ENCODE data around the gene PRKCZ. TPM values are rescaled to one million over a fixed set of nuclear protein-coding genes. Genes with fewer than 3 reads are reported as not detected.

PRKCZ gene
- total and polyA plus RNA-seq, 9 donors = 3.4 to 16.1 (median 5.8) TPM

DNA sequence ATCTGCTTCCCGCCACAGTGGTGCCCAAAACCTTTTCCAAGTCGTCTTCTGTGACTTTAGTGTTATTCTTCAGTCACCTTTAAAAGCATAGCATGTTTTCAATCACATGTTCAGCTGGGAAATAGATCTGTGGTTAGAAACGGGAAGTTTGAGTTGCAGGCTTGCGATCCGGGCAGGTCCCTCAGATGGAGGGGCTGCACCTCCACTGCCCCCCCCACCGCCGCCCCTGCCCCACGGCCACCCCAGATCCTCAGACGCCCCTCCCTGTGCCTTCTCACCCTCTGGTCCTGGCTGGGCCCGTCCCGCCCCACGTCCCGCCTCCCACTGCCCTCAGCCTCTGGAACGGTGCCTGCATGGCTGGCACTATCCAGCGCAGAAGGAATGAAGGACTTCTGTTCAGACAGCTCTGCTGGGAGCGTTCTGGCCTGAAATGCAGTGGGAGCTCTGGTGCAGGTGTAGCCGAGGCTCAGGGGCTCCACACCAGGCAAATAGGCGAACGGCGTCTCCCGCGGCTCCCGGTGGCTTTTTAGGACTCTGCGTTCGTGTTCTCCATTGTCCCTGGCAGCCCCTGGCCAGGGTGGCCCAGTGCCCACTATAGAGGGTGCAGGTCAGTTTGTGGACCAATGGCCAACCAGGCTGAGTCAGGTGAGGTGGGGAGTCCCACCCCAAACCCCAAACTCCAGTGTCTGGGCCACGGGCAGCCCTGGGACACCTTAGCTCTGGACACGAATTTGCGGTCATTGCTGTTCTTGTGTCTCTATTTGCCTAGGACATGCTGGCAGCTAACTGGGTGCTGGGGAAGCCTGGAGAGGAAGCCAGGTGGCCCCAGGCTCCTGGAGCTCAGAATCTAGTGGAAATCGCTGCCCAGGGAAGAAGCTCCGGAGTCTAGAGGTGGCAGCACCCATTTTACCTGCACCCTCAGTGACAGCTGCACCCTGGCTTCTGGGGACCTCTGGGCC is 77.3 kb downstream of the PRKCZ start:
- WGBS, 3 donors = 77 to 83% (median 78%) methylated on average over 20 to 30 of the region's 30 CpGs
- H3K4me3 ChIP-seq = no peak overlapping the region
- peaks cover 2% of the 10 kb centered on the region for H3K4me1 ChIP-seq (ENCODE audit: insufficient read depth)
- DNase-seq = peak in 1 of 5 donors; percentile 17
- H3K9me3 ChIP-seq = no peaks in the 10 kb centered on the region
- no peaks in the 10 kb centered on the region for H3K36me3 ChIP-seq
- no peak overlapping the region for H3K27ac ChIP-seq
- TF ChIP-seq EP300 (IDR thresholded peaks at IDR 0.05) = no peak
- TF ChIP-seq POLR2A (IDR thresholded peaks at IDR 0.05) = no peak
- TF ChIP-seq, protein P1, sequence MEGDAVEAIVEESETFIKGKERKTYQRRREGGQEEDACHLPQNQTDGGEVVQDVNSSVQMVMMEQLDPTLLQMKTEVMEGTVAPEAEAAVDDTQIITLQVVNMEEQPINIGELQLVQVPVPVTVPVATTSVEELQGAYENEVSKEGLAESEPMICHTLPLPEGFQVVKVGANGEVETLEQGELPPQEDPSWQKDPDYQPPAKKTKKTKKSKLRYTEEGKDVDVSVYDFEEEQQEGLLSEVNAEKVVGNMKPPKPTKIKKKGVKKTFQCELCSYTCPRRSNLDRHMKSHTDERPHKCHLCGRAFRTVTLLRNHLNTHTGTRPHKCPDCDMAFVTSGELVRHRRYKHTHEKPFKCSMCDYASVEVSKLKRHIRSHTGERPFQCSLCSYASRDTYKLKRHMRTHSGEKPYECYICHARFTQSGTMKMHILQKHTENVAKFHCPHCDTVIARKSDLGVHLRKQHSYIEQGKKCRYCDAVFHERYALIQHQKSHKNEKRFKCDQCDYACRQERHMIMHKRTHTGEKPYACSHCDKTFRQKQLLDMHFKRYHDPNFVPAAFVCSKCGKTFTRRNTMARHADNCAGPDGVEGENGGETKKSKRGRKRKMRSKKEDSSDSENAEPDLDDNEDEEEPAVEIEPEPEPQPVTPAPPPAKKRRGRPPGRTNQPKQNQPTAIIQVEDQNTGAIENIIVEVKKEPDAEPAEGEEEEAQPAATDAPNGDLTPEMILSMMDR (IDR thresholded peaks at IDR 0.05) = no peak
- H3K27me3 ChIP-seq = no peaks in the 10 kb centered on the region
- intact Hi-C loops (cut with DNase I) = no loop called here

GRCh38 chr1:2128189-2128901 is 78.1 kb downstream of the PRKCZ start:
- H3K27me3 ChIP-seq = no peaks in the 10 kb centered on the region
- DNase-seq = peak in 1 of 5 donors; percentile 12
- TF ChIP-seq, protein P1 (IDR thresholded peaks at IDR 0.05) = no peak
- TF ChIP-seq EP300 (IDR thresholded peaks at IDR 0.05) = no peak
- no peak for TF ChIP-seq POLR2A (IDR thresholded peaks at IDR 0.05)

DNA sequence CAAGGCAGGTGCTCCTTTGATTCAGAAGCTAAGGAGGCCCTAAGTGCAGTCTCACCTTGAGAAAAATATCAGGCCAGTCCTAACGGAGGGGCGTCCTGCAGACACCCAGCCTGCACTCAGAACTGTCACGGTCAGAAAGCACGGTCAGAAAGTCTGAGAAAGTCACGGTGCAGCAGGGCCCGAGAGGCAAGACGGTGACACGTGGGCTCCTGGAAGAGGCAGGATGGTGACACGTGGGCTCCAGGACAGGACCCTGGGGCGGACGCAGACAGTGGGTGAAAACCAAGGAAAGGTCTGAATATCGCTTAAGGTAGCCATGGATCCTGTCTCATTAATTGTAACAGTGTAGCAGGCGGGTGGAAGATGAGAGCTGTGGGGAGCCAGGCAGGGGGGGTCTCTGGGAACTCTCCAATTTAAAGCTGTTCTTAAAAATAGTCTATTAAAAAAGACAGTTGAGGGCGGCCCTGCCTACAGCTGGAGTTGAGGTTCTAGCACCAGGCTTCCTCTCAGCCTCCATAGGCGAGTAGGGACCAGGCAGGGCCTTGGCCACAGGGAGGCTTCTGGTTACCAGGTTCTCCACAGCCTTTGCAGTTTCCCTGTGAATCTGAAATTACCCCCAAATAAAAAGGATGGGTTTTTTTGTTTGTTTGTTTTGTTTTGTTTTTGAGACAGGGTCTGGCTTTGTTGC is 79.2 kb downstream of the PRKCZ start:
- WGBS, 3 donors = 91 to 95% (median 91%) methylated on average over 15 of the region's 15 CpGs
- Histone ChIP-seq H3K27ac (no peak overlapping the region), H3K4me1 (ENCODE audit: insufficient read depth) (peaks cover 2% of the 10 kb centered on the region), H3K27me3 (no peaks in the 10 kb centered on the region), H3K4me3 (no peak overlapping the region), H3K36me3 (no peaks in the 10 kb centered on the region), H3K9me3 (no peaks in the 10 kb centered on the region)
- intact Hi-C loops (cut with DNase I) = no loop called here
- TF ChIP-seq, protein P1 (IDR thresholded peaks at IDR 0.05) = no peak
- TF ChIP-seq EP300 (IDR thresholded peaks at IDR 0.05) (no peak), POLR2A (IDR thresholded peaks at IDR 0.05) (no peak)
- no peak for DNase-seq

More at GRCh38 chr1:2128189-2128901, 78.1 kb downstream of the PRKCZ start:
- Histone ChIP-seq H3K9me3 (no peaks in the 10 kb centered on the region), H3K27ac (no peak overlapping the region), H3K4me3 (no peak overlapping the region), H3K4me1 (ENCODE audit: insufficient read depth) (peaks cover 2% of the 10 kb centered on the region), H3K36me3 (no peaks in the 10 kb centered on the region)
- intact Hi-C loops (cut with DNase I) = no loop called here
- WGBS, 3 donors = 79 to 84% (median 80%) methylated on average over 29 of the region's 29 CpGs

GRCh38 chr1:2130156-2130555 is 79.9 kb downstream of the PRKCZ start:
- no peaks in the 10 kb centered on the region for H3K27me3 ChIP-seq
- no peak overlapping the region for H3K27ac ChIP-seq
- H3K4me3 ChIP-seq = no peak overlapping the region
- H3K4me1 ChIP-seq (ENCODE audit: insufficient read depth) = peaks cover 2% of the 10 kb centered on the region
- no peaks in the 10 kb centered on the region for H3K36me3 ChIP-seq
- intact Hi-C loops (cut with DNase I) = loop anchor here in 1 of 4 donors (10.0 kb wide), 1 partner anchor 1185 kb away; no protein-coding TSS in a partner anchor
- WGBS, 3 donors = 88 to 94% (median 92%) methylated on average over 10 of the region's 10 CpGs
- peak in 1 of 5 donors; percentile 25 for DNase-seq
- H3K9me3 ChIP-seq = no peaks in the 10 kb centered on the region
- TF ChIP-seq POLR2A (IDR thresholded peaks at IDR 0.05) = no peak
- TF ChIP-seq, protein P1 (IDR thresholded peaks at IDR 0.05) = no peak
- TF ChIP-seq EP300 (IDR thresholded peaks at IDR 0.05) = no peak
